GM12875 (cell line): ENCODE measurements around the gene EYA2.
"Not testable (repeated sequence)": the region's sequence is repeated elsewhere in the genome, so short reads cannot be mapped to it uniquely, and the experiment has no call there.

Experiments used
- H3K4me3 ChIP-seq: one replicate; pipeline ENCODE4 v1.5.1; 2011; ENCODE audit warnings: low read depth, low read length, control low read depth
- CTCF ChIP-seq: IDR thresholded peaks from 2 replicates; pipeline ENCODE4 v1.5.1; 2011; ENCODE audit warnings: low read depth, mild to moderate bottlenecking, control low read depth, inconsistent platforms, low read length, moderate library complexity, borderline replicate concordance; ENCODE audit not compliant: insufficient read depth

The EYA2 gene

GRCh38 chr20:46915575-46916257 is 21.1 kb downstream of the EYA2 start:
- no peak overlapping the region for H3K4me3 ChIP-seq
- TF ChIP-seq CTCF, result no peak

GRCh38 chr20:46916258-46916603 is 21.6 kb downstream of the EYA2 start:
- no peak for TF ChIP-seq CTCF
- H3K4me3 ChIP-seq, result no peak overlapping the region

GRCh38 chr20:46917155-46917554 is 22.5 kb downstream of the EYA2 start:
- no peak for TF ChIP-seq CTCF

GRCh38 chr20:46920114-46920513 is 25.5 kb downstream of the EYA2 start:
- no peak overlapping the region for H3K4me3 ChIP-seq
- TF ChIP-seq CTCF, result no peak

More at GRCh38 chr20:46917155-46917554, 22.5 kb downstream of the EYA2 start:
- no peak overlapping the region for H3K4me3 ChIP-seq

- not testable (repeated sequence) for H3K4me3 ChIP-seq
These were observed 28.2 kb downstream of the EYA2 start for GRCh38 chr20:46922841-46923240.

- no peak overlapping the region for H3K4me3 ChIP-seq
- no peak for TF ChIP-seq CTCF
These were observed 28.9 kb downstream of the EYA2 start for GRCh38 chr20:46923550-46923949.

- H3K4me3 ChIP-seq, result no peak overlapping the region
- no peak for TF ChIP-seq CTCF
These were observed 34.0 kb downstream of the EYA2 start for GRCh38 chr20:46928580-46929132.
